IMR-90 (cell line): Measurements from ENCODE around the gene PASD1. TPM values are rescaled to one million over a fixed set of nuclear protein-coding genes. Genes with fewer than 3 reads are reported as not detected.

Experiments
- ATAC-seq: fragments of 200-7000 bp; cut with Tn5 transposase; 2 replicates; pipeline ENCODE4 v1.9.1; 2020; ENCODE audit warnings: low read depth, mild to moderate bottlenecking, moderate library complexity
- BruUV-seq: library from RNA; stranded (reverse); fragments of 400-500 nt; replicated peaks from 2 replicates; lab custom pipeline; 2021; lab: Mats Ljungman, UMichigan
- CTCF ChIA-PET: fragments of 300-600 bp; formaldehyde crosslinking; extraction: SDS; loops from one replicate; lab custom pipeline; 2021; ENCODE audit warnings: antibody characterized with exemption; lab: Yijun Ruan, JAX
- POLR2A ChIA-PET: fragments of 300-600 bp; sonication (Branson Sonifier 250); formaldehyde crosslinking; loops from one replicate; lab custom pipeline; 2022; ENCODE audit warnings: antibody characterized with exemption; ENCODE audit not compliant: unreplicated experiment; lab: Charles Lee
- DNase-seq: peaks from one replicate; pipeline ENCODE4 v3.0.0; 2013
- H2AFZ ChIP-seq: replicated peaks from 2 replicates; pipeline ENCODE3; 2013; ENCODE audit warnings: low read length, mild to moderate bottlenecking; ENCODE audit not compliant: poor library complexity
- H2AK5ac ChIP-seq: 2 replicates; pipeline ENCODE4 v1.6.1; 2013; ENCODE audit warnings: low read depth, low read length, inconsistent platforms
- H2AK9ac ChIP-seq: replicated peaks from 2 replicates; pipeline ENCODE3; 2013; ENCODE audit warnings: mild to moderate bottlenecking, low read depth, low read length, moderate library complexity; ENCODE audit not compliant: poor library complexity
- H2BK120ac ChIP-seq: 2 replicates; pipeline ENCODE4 v1.6.1; 2013; ENCODE audit warnings: low read depth, low read length, inconsistent platforms
- H2BK15ac ChIP-seq: 3 replicates; pipeline ENCODE4 v1.6.1; 2013; ENCODE audit warnings: low read depth, low read length, inconsistent platforms
- H2BK20ac ChIP-seq: 2 replicates; pipeline ENCODE4 v1.6.1; 2013; ENCODE audit warnings: low read depth, mild to moderate bottlenecking, inconsistent platforms, low read length, moderate library complexity
- H2BK5ac ChIP-seq: 2 replicates; pipeline ENCODE4 v1.6.1; 2013; ENCODE audit warnings: mild to moderate bottlenecking, low read depth, low read length, inconsistent platforms; ENCODE audit not compliant: poor library complexity, severe bottlenecking
- H3K14ac ChIP-seq: replicated peaks from 2 replicates; pipeline ENCODE4 v1.6.1; 2013; ENCODE audit warnings: low read depth, low read length, inconsistent platforms
- H3K18ac ChIP-seq: 2 replicates; pipeline ENCODE4 v1.6.1; 2013; ENCODE audit warnings: low read depth, low read length, control low read depth
- H3K23ac ChIP-seq: 2 replicates; pipeline ENCODE4 v1.6.1; 2013; ENCODE audit warnings: low read depth, low read length, inconsistent platforms
- H3K27ac ChIP-seq: 2 replicates; pipeline ENCODE4 v1.5.1; 2013; ENCODE audit warnings: mild to moderate bottlenecking, control low read depth, low read length; ENCODE audit not compliant: insufficient read depth
- H3K27me3 ChIP-seq: 2 replicates; pipeline ENCODE4 v1.6.1; 2013; ENCODE audit warnings: low read length; ENCODE audit not compliant: control insufficient read depth, insufficient read depth
- H3K36me3 ChIP-seq: 2 replicates; pipeline ENCODE4 v1.6.1; 2013; ENCODE audit warnings: low read length, mixed read lengths; ENCODE audit not compliant: control insufficient read depth, insufficient read depth
- H3K4ac ChIP-seq: 2 replicates; pipeline ENCODE4 v1.6.1; 2013; ENCODE audit warnings: low read depth, low read length, inconsistent platforms
- H3K4me1 ChIP-seq: 2 replicates; pipeline ENCODE4 v1.6.1; 2013; ENCODE audit warnings: low read length, mixed read lengths; ENCODE audit not compliant: control insufficient read depth, insufficient read depth
- H3K4me2 ChIP-seq: 2 replicates; pipeline ENCODE4 v1.6.1; 2013; ENCODE audit warnings: low read depth, mild to moderate bottlenecking, control low read depth, low read length, moderate library complexity
- H3K4me3 ChIP-seq: 2 replicates; pipeline ENCODE4 v1.5.1; 2013; ENCODE audit warnings: low read depth, mild to moderate bottlenecking, control low read depth, low read length, moderate library complexity; ENCODE audit not compliant: insufficient read depth
- H3K56ac ChIP-seq: 2 replicates; pipeline ENCODE4 v1.6.1; 2013; ENCODE audit warnings: low read length, inconsistent platforms; ENCODE audit not compliant: insufficient read depth; ENCODE audit errors: extremely low read depth
- H3K79me1 ChIP-seq, 2 experiments: 2 replicates each; pipeline ENCODE4 v1.6.1; 2013; ENCODE audit warnings: low read length in 2 of 2, inconsistent platforms in 1 of 2, low read depth in 1 of 2
- H3K9ac ChIP-seq: 2 replicates; pipeline ENCODE4 v1.6.1; 2013; ENCODE audit warnings: low read depth, low read length, control low read depth
- H3K9me1 ChIP-seq: 2 replicates; pipeline ENCODE4 v1.6.1; 2013; ENCODE audit warnings: low read length, inconsistent platforms; ENCODE audit not compliant: insufficient read depth
- H3K9me3 ChIP-seq: 2 replicates; pipeline ENCODE4 v1.6.1; 2013; ENCODE audit warnings: low read length; ENCODE audit not compliant: control insufficient read depth, insufficient read depth
- H4K20me1 ChIP-seq: 2 replicates; pipeline ENCODE4 v1.6.1; 2013; ENCODE audit warnings: low read length, inconsistent platforms; ENCODE audit not compliant: insufficient read depth
- H4K5ac ChIP-seq: 2 replicates; pipeline ENCODE4 v1.6.1; 2013; ENCODE audit warnings: mild to moderate bottlenecking, low read depth, low read length, control low read depth
- H4K8ac ChIP-seq, 2 experiments: 2 replicates each; pipeline ENCODE4 v1.6.1; 2013; ENCODE audit warnings: low read depth in 2 of 2, low read length in 2 of 2, control low read depth in 1 of 2, inconsistent platforms in 1 of 2
- H4K91ac ChIP-seq: 2 replicates; pipeline ENCODE4 v1.6.1; 2013; ENCODE audit warnings: low read depth, low read length, inconsistent platforms; ENCODE audit not compliant: insufficient read depth
- BHLHE40 ChIP-seq: fragments of 150-350 bp; IDR thresholded peaks from 2 replicates; pipeline ENCODE4 v1.6.1; 2016; ENCODE audit warnings: mild to moderate bottlenecking, low read depth, low read length
- CEBPB ChIP-seq: IDR thresholded peaks from 2 replicates; pipeline ENCODE4 v1.6.1; 2012; ENCODE audit warnings: low read depth, low read length, improper control_type of control experiment
- ELK1 ChIP-seq: fragments of 150-350 bp; IDR thresholded peaks from 2 replicates; pipeline ENCODE4 v1.6.1; 2016; ENCODE audit warnings: low read depth, mild to moderate bottlenecking, low read length, moderate library complexity, borderline replicate concordance
- MAZ ChIP-seq: IDR thresholded peaks from 2 replicates; pipeline ENCODE4 v1.6.1; 2012; ENCODE audit warnings: low read depth, mild to moderate bottlenecking, low read length, improper control_type of control experiment, moderate library complexity, borderline replicate concordance
- POLR2A ChIP-seq: IDR thresholded peaks from 2 replicates; pipeline ENCODE4 v1.6.1; 2012; ENCODE audit warnings: mild to moderate bottlenecking, low read depth, low read length
- RAD21 ChIP-seq: IDR thresholded peaks from 2 replicates; pipeline ENCODE4 v1.6.1; 2012; ENCODE audit warnings: low read length, improper control_type of control experiment
- SMC3 ChIP-seq: fragments of 150-350 bp; IDR thresholded peaks from 2 replicates; pipeline ENCODE4 v1.6.1; 2016; ENCODE audit warnings: low read depth, mild to moderate bottlenecking, antibody characterized with exemption, low read length, moderate library complexity
- USF2 ChIP-seq: fragments of 150-350 bp; IDR thresholded peaks from 2 replicates; pipeline ENCODE4 v1.6.1; 2017; ENCODE audit warnings: mild to moderate bottlenecking, antibody characterized with exemption, low read length, low read depth
- WGBS, 2 experiments: methylation state at CpG; one replicate each; pipeline versions ENCODE4 v1.1.5 to v1.1.7; 2013; ENCODE audit warnings: missing lambda C conversion rate in 2 of 2; ENCODE audit not compliant: insufficient read length in 1 of 2; ENCODE audit errors: extremely low coverage in 2 of 2; 5-methylcytosine and 5-hydroxymethylcytosine counted together
- dilution Hi-C: fragments of 300-500 bp; cut with HindIII; formaldehyde crosslinking; loops from one replicate; pipeline ENCODE4 v1.14.3; 2018; ENCODE audit warnings: low sequenced_read_pairs; ENCODE audit not compliant: unreplicated experiment
- in situ Hi-C: fragments of 300-500 bp; cut with MboI; formaldehyde crosslinking; loops from 3 replicates; pipeline ENCODE4 v1.14.3; 2019; ENCODE audit warnings: low sequenced_read_pairs, inconsistent platforms, mixed read lengths
- intact Hi-C: fragments of 100-400 bp; cut with micrococcal nuclease; formaldehyde crosslinking; loops from 2 replicates; pipeline ENCODE4 v1.10.0; 2022
- polyA plus RNA-seq, 3 experiments: library from polyadenylated mRNA; depleted of rRNA; stranded (reverse); fragments of >200 nt; gene quantifications; 2 replicates each; pipeline ENCODE4 v1.2.3, GENCODE V29; 2012; ENCODE audit warnings: low replicate concordance in 1 of 3
- total RNA-seq: library from RNA; depleted of rRNA; stranded (reverse); fragments of >200 nt; gene quantifications from 2 replicates; pipeline ENCODE4 v1.2.3, GENCODE V29; 2012
- TF ChIP-seq, protein P1 (sequence below): conservative IDR thresholded peaks from 2 replicates; pipeline ENCODE4 v1.5.1; 2012; ENCODE audit warnings: mild to moderate bottlenecking, low read depth, low read length, improper control_type of control experiment

Gene PASD1
- total and polyA plus RNA-seq, 2 of the 4 experiments (the other 2 are of a cell fraction), result not detected

GRCh38 chrX:151676196-151676595, 112.7 kb downstream of the PASD1 start:
- CTCF ChIA-PET, result no interaction called here
- peaks cover 11% of the 10 kb centered on the region; the same call in 1 of the 2 replicates for H3K9me3 ChIP-seq
- no peak overlapping the region for H4K5ac ChIP-seq
- H3K18ac ChIP-seq, result no peak overlapping the region
- H3K56ac ChIP-seq, result no peak overlapping the region
- no peak overlapping the region for H2BK15ac ChIP-seq
- no peaks in the 10 kb centered on the region for H3K36me3 ChIP-seq
- no peak overlapping the region for H3K4me2 ChIP-seq
- H3K4ac ChIP-seq, result no peak overlapping the region
- TF ChIP-seq BHLHE40, result no peak
- TF ChIP-seq, protein P1, sequence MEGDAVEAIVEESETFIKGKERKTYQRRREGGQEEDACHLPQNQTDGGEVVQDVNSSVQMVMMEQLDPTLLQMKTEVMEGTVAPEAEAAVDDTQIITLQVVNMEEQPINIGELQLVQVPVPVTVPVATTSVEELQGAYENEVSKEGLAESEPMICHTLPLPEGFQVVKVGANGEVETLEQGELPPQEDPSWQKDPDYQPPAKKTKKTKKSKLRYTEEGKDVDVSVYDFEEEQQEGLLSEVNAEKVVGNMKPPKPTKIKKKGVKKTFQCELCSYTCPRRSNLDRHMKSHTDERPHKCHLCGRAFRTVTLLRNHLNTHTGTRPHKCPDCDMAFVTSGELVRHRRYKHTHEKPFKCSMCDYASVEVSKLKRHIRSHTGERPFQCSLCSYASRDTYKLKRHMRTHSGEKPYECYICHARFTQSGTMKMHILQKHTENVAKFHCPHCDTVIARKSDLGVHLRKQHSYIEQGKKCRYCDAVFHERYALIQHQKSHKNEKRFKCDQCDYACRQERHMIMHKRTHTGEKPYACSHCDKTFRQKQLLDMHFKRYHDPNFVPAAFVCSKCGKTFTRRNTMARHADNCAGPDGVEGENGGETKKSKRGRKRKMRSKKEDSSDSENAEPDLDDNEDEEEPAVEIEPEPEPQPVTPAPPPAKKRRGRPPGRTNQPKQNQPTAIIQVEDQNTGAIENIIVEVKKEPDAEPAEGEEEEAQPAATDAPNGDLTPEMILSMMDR, result no peak
- no peak for TF ChIP-seq POLR2A
- no peak for TF ChIP-seq USF2
- no peak for TF ChIP-seq ELK1
- no peak for TF ChIP-seq MAZ
- TF ChIP-seq CEBPB, result no peak
- TF ChIP-seq RAD21, result no peak
- TF ChIP-seq SMC3, result no peak
- in situ Hi-C loops (loop anchor here (25.0 kb wide), 1 partner anchor 514 kb away; no protein-coding TSS in a partner anchor), intact Hi-C loops (no loop called here), dilution Hi-C loops (no loop called here)
- no peak overlapping the region for H2AFZ ChIP-seq
- no peaks in the 10 kb centered on the region for H4K20me1 ChIP-seq
- no peaks in the 10 kb centered on the region for H3K79me1 ChIP-seq
- no peaks in the 10 kb centered on the region for H3K27me3 ChIP-seq
- H3K4me3 ChIP-seq, result no peak overlapping the region
- ATAC-seq, result no peak
- no peak overlapping the region for H4K91ac ChIP-seq
- no peak overlapping the region for H2BK20ac ChIP-seq
- DNase-seq, result no peak
- no peaks in the 10 kb centered on the region for H3K9me1 ChIP-seq
- H4K8ac ChIP-seq, result no peak overlapping the region
- H3K9ac ChIP-seq, result no peak overlapping the region
- no peak overlapping the region for H2AK9ac ChIP-seq
- no peak overlapping the region for H3K27ac ChIP-seq
- no peaks in the 10 kb centered on the region for H3K4me1 ChIP-seq
- no peak overlapping the region for H2AK5ac ChIP-seq
- no CpG with 5 or more reads among the region's 4 CpGs for WGBS, 2 experiments
- H3K23ac ChIP-seq, result no peak overlapping the region
- no peak overlapping the region for H2BK120ac ChIP-seq
- no TSS peak for BruUV-seq
- H3K14ac ChIP-seq, result no peak overlapping the region
- H2BK5ac ChIP-seq, result no peak overlapping the region
- POLR2A ChIA-PET, result no interaction called here
